DOHH2 (cell line): ENCODE measurements around the gene GAPVD1.

Source experiments
- CTCF ChIP-seq: fragments of 200-600 bp; sonication (generic); IDR thresholded peaks from one replicate; pipeline ENCODE4 v1.5.1; 2014; ENCODE audit warnings: antibody characterized with exemption, mild to moderate bottlenecking, low read depth, low read length; ENCODE audit not compliant: poor library complexity, severe bottlenecking
- EZH2phosphoT487 ChIP-seq: fragments of 200-600 bp; sonication (generic); IDR thresholded peaks from 2 replicates; pipeline ENCODE4 v1.6.1; 2017; ENCODE audit warnings: borderline replicate concordance, mild to moderate bottlenecking, antibody characterized with exemption, low read length, moderate library complexity, mixed read lengths

- TF ChIP-seq CTCF (no peak), EZH2phosphoT487 (no peak)
Measured at GRCh38 chr9:125396799-125397198, 135.2 kb downstream of the GAPVD1 start.
